NCI-H187 (cell line): ENCODE results near the gene CSMD2.

Experiments
- DNase-seq, 2 experiments: peaks; one replicate each; lab custom pipeline; 2025; lab: John Stamatoyannopoulos, UW

Gene CSMD2

GRCh38 chr1:33716976-33717688 lies 447.9 kb downstream of the CSMD2 start:
- DNase-seq = no peak

- DNase-seq = no peak
Measured at GRCh38 chr1:33715195-33715811, 449.7 kb downstream of the CSMD2 start.

- no peak for DNase-seq
Measured at GRCh38 chr1:33714421-33714820, 450.6 kb downstream of the CSMD2 start.

GRCh38 chr1:33713058-33713877 lies 451.8 kb downstream of the CSMD2 start:
- DNase-seq = no peak

- DNase-seq = no peak
Measured at GRCh38 chr1:33712186-33712585, 452.8 kb downstream of the CSMD2 start.

- no peak for DNase-seq
Measured at GRCh38 chr1:33711511-33711910, 453.5 kb downstream of the CSMD2 start.

GRCh38 chr1:33710967-33711366 lies 454.1 kb downstream of the CSMD2 start:
- no peak for DNase-seq

GRCh38 chr1:33709783-33710718 lies 455.0 kb downstream of the CSMD2 start:
- DNase-seq = no peak

GRCh38 chr1:33709174-33709782 lies 455.8 kb downstream of the CSMD2 start:
- DNase-seq = no peak

GRCh38 chr1:33706634-33707255 lies 458.3 kb downstream of the CSMD2 start:
- no peak for DNase-seq

- no peak for DNase-seq
Measured at GRCh38 chr1:33703464-33703863, 461.6 kb downstream of the CSMD2 start.

- no peak for DNase-seq
Measured at GRCh38 chr1:33698361-33699035, 466.5 kb downstream of the CSMD2 start.

- no peak for DNase-seq
Measured at GRCh38 chr1:33697816-33698215, 467.2 kb downstream of the CSMD2 start.

- DNase-seq = no peak
Measured at GRCh38 chr1:33696962-33697361, 468.1 kb downstream of the CSMD2 start.

- no peak for DNase-seq
Measured at GRCh38 chr1:33696311-33696710, 468.7 kb downstream of the CSMD2 start.

- DNase-seq = no peak
Measured at GRCh38 chr1:33692206-33693188, 472.5 kb downstream of the CSMD2 start.

- no peak for DNase-seq
Measured at GRCh38 chr1:33687000-33687399, 478.0 kb downstream of the CSMD2 start.

- no peak for DNase-seq
Measured at GRCh38 chr1:33686551-33686950, 478.5 kb downstream of the CSMD2 start.

GRCh38 chr1:33685256-33685655 lies 479.8 kb downstream of the CSMD2 start:
- no peak for DNase-seq
